22Rv1 (cell line): ENCODE measurements around the gene IFNA13.
A peak's percentile ranks its signal among the peaks of the same experiment; 100 is the strongest.

Source experiments
- H3K27ac ChIP-seq: fragments of 450-650 bp; 2 replicates; pipeline ENCODE4 v1.5.1; 2017
- CTCF ChIP-seq: fragments of 450-650 bp; IDR thresholded peaks from 2 replicates; pipeline ENCODE4 v1.5.1; 2017; ENCODE audit warnings: mild to moderate bottlenecking
- ZFX ChIP-seq: fragments of 450-650 bp; IDR thresholded peaks from 2 replicates; pipeline ENCODE4 v1.6.1; 2017; ENCODE audit warnings: antibody characterized with exemption, borderline replicate concordance

Gene IFNA13

DNA sequence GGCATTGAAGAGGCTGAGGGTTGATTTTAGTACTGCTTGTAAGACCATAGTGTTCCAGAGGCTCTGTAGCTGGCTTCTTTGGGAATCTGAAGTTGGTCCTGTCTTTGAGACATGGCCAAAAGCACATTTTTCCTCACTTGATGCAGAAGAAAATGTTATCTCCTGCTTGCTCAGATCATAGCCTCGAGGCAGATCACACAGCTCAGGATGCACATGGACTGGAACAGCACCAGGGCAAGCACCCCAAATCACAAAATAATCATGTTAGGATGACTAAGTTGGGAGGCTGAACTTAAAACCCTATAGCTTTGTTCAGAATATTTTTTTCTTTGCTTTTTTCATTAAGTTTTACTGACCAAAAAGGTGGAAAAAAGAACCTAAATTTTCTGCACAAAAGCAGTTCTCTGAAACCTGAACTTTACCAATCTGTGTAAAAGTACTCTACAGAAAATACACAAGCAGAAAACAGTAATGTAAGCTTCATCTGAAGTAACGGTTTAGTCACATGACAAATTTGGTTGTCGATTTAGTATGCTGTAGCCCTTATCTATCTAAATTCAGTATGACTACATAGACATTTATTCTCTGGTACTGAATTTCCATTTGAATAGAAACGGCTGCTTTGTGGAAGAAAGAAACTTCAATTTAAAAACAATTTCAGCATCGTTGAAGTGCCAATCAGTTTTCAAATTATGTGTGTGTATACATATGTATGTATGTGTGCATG lies 36.0 kb downstream of the IFNA13 start:
- no peak overlapping the region for H3K27ac ChIP-seq
- TF ChIP-seq CTCF (no peak), ZFX (no peak)

- peak; percentile 89 for TF ChIP-seq CTCF
- no peak for TF ChIP-seq ZFX
- H3K27ac ChIP-seq: no peak overlapping the region
Observed at GRCh38 chr9:21326526-21327139, 41.2 kb downstream of the IFNA13 start.

DNA sequence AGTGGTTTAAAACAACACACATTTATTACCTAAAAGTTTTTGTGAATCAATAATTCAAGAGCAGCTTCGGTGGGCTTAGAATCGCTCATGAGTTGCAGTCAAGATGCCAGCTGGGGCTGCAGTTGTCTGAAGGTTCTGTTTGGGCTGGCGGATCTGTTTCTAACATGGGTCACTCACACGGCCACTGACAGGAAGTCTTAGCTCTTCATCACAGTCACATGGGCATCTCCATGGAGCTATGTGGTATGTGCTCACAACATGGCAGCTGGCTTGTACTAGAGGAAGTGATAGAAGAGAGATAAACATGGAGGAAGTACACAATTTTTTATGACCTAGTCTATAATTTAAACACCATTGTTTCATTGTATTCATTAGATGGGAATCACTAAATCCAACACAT lies 43.8 kb downstream of the IFNA13 start:
- TF ChIP-seq CTCF (no peak), ZFX (no peak)
- H3K27ac ChIP-seq: no peak overlapping the region

DNA sequence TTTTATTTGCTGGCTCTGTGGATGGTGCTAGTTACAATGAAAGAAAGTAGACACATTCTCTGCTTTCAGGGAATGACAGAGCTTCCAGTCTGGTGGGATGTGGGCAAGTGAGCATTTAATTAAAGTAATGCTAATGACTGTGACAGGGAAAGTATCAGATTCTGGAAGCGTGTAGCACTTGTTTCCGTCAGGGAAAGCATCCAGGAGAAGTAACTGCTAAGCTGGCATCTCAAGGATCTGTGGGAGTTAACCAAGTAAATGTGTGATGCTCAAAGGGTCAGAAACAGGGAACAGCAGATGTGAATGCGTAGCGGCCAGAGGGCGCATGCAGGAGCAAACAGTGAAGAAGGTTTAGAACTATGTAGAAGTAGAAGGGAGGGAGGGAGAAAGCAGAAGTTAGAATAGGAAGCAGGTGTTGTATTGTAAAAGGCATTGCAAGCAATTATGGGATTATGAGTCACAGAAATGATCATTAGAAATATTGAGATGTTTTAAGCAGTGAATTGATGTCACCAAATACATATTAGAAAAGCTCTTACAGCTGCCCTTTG lies 44.9 kb downstream of the IFNA13 start:
- no peak for TF ChIP-seq CTCF
- H3K27ac ChIP-seq: no peak overlapping the region

GRCh38 chr9:21320465-21320864 lies 47.4 kb downstream of the IFNA13 start:
- H3K27ac ChIP-seq: no peak overlapping the region
- TF ChIP-seq ZFX (no peak), CTCF (no peak)

GRCh38 chr9:21317956-21318923 lies 49.6 kb downstream of the IFNA13 start:
- H3K27ac ChIP-seq: no peak overlapping the region
- TF ChIP-seq CTCF (peak; percentile 90), ZFX (no peak)
